KMS-11 (cell line): ENCODE measurements around the gene CFAP221.

Experiments
- H2AFZ ChIP-seq: fragments of 200-600 bp; sonication (generic); 2 replicates; pipeline ENCODE4 v1.6.1; 2016; ENCODE audit warnings: antibody characterized with exemption, mixed run types, low read depth
- H3K27ac ChIP-seq: fragments of 200-600 bp; sonication (generic); 2 replicates; pipeline ENCODE4 v1.6.1; 2016; ENCODE audit warnings: mild to moderate bottlenecking, mixed run types
- H3K27me3 ChIP-seq: fragments of 200-600 bp; sonication (generic); 2 replicates; pipeline ENCODE4 v1.6.1; 2017; ENCODE audit warnings: mild to moderate bottlenecking, low read depth, mixed run types, moderate library complexity; ENCODE audit not compliant: insufficient read depth
- H3K36me3 ChIP-seq: fragments of 200-600 bp; sonication (generic); 2 replicates; pipeline ENCODE4 v1.6.1; 2017; ENCODE audit warnings: mild to moderate bottlenecking, mixed run types; ENCODE audit not compliant: insufficient read depth
- H3K4me1 ChIP-seq: fragments of 200-600 bp; sonication (generic); 2 replicates; pipeline ENCODE4 v1.6.1; 2016; ENCODE audit warnings: mild to moderate bottlenecking, low read depth, mixed run types; ENCODE audit not compliant: poor library complexity, severe bottlenecking
- H3K4me2 ChIP-seq: fragments of 200-600 bp; sonication (generic); 2 replicates; pipeline ENCODE4 v1.7.0; 2016; ENCODE audit warnings: mild to moderate bottlenecking, mixed run types
- H3K4me3 ChIP-seq: fragments of 200-600 bp; sonication (generic); IDR thresholded peaks from 2 replicates; pipeline ENCODE4 v1.6.1; 2017; ENCODE audit warnings: low read depth, low read length, mixed read lengths; ENCODE audit not compliant: insufficient read depth
- H3K79me2 ChIP-seq: fragments of 200-600 bp; sonication (generic); 2 replicates; pipeline ENCODE4 v1.6.1; 2016; ENCODE audit warnings: low read depth, mixed run types; ENCODE audit not compliant: insufficient read depth
- H3K9ac ChIP-seq: fragments of 200-600 bp; sonication (generic); 2 replicates; pipeline ENCODE4 v1.6.1; 2016; ENCODE audit warnings: mild to moderate bottlenecking, mixed run types
- H4K20me1 ChIP-seq: fragments of 200-600 bp; sonication (generic); 2 replicates; pipeline ENCODE4 v1.6.1; 2016; ENCODE audit warnings: mild to moderate bottlenecking, mixed run types; ENCODE audit not compliant: insufficient read depth
- TF ChIP-seq, protein P1 (sequence below): fragments of 200-600 bp; sonication (generic); conservative IDR thresholded peaks from 2 replicates; pipeline ENCODE4 v1.6.1; 2017; ENCODE audit warnings: low read depth, mild to moderate bottlenecking, antibody characterized with exemption, low read length, moderate library complexity, mixed read lengths

The CFAP221 gene

GRCh38 chr2:119525614-119526013, 18.6 kb upstream of the CFAP221 start:
- Histone ChIP-seq H3K4me3 (no peak overlapping the region), H4K20me1 (no peaks in the 10 kb centered on the region), H2AFZ (no peak overlapping the region), H3K27ac (no peak overlapping the region), H3K9ac (no peak overlapping the region), H3K79me2 (no peaks in the 10 kb centered on the region), H3K36me3 (no peaks in the 10 kb centered on the region), H3K4me1 (no peaks in the 10 kb centered on the region), H3K4me2 (no peak overlapping the region), H3K27me3 (no peaks in the 10 kb centered on the region)
- TF ChIP-seq, protein P1, sequence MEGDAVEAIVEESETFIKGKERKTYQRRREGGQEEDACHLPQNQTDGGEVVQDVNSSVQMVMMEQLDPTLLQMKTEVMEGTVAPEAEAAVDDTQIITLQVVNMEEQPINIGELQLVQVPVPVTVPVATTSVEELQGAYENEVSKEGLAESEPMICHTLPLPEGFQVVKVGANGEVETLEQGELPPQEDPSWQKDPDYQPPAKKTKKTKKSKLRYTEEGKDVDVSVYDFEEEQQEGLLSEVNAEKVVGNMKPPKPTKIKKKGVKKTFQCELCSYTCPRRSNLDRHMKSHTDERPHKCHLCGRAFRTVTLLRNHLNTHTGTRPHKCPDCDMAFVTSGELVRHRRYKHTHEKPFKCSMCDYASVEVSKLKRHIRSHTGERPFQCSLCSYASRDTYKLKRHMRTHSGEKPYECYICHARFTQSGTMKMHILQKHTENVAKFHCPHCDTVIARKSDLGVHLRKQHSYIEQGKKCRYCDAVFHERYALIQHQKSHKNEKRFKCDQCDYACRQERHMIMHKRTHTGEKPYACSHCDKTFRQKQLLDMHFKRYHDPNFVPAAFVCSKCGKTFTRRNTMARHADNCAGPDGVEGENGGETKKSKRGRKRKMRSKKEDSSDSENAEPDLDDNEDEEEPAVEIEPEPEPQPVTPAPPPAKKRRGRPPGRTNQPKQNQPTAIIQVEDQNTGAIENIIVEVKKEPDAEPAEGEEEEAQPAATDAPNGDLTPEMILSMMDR, result no peak

DNA sequence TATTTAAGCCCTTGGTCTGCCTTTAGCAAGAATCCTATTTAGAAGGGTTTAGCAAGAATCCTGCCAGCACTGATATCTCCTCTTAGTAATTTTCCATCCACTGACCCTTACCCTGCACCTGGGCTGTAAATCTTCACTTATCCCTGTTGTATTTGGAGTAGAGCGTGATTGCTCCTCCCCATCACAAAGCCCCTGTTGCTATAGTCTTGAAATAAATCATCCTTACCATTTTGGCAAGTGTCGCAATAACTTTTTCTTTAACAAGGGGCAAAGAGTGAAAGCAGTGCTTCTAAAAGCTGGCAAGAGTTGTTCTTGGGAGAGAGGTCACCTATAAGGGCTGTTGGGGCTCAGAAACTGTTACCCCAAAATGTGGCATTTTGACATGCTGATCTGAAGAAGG, 16.2 kb upstream of the CFAP221 start:
- H2AFZ ChIP-seq, result no peak overlapping the region
- TF ChIP-seq, protein P1, result no peak
- H3K4me3 ChIP-seq, result no peak overlapping the region
- H3K36me3 ChIP-seq, result no peaks in the 10 kb centered on the region
- H3K9ac ChIP-seq, result no peak overlapping the region
- H3K27ac ChIP-seq, result no peak overlapping the region
- H3K4me1 ChIP-seq, result no peaks in the 10 kb centered on the region
- no peaks in the 10 kb centered on the region for H3K79me2 ChIP-seq
- no peaks in the 10 kb centered on the region for H3K27me3 ChIP-seq
- H3K4me2 ChIP-seq, result no peak overlapping the region
- H4K20me1 ChIP-seq, result no peaks in the 10 kb centered on the region

GRCh38 chr2:119531292-119531691, 13.0 kb upstream of the CFAP221 start:
- Histone ChIP-seq H3K9ac (no peak overlapping the region), H3K4me1 (peaks cover 4% of the 10 kb centered on the region), H3K36me3 (no peaks in the 10 kb centered on the region), H3K27ac (no peak overlapping the region), H3K4me2 (no peak overlapping the region), H3K27me3 (no peaks in the 10 kb centered on the region), H3K79me2 (no peaks in the 10 kb centered on the region), H3K4me3 (no peak overlapping the region), H2AFZ (no peak overlapping the region), H4K20me1 (no peaks in the 10 kb centered on the region)
- TF ChIP-seq, protein P1, result no peak

DNA sequence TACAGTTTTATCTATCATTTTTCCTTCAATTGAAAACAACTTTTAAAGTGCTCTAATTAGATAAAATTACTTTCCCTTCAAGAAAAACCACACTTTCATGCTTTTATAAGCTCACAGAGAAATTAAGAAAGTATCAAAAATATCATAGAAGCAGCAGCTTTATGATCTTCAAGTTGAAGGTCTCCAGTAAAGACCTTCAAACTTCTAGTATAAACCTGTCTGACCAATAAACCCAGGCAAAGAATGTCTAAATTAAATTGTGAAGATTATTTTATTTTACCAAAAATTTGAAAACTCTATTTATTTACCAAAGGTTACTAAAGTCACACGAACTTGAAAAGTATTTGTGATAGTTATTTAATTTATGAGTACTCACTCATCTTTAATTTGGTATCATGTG, 10.7 kb upstream of the CFAP221 start:
- Histone ChIP-seq H3K4me2 (no peak overlapping the region), H3K9ac (no peak overlapping the region), H4K20me1 (no peaks in the 10 kb centered on the region), H2AFZ (no peak overlapping the region), H3K36me3 (no peaks in the 10 kb centered on the region), H3K79me2 (no peaks in the 10 kb centered on the region), H3K27me3 (no peaks in the 10 kb centered on the region), H3K27ac (no peak overlapping the region), H3K4me1 (peaks cover 23% of the 10 kb centered on the region), H3K4me3 (no peak overlapping the region)
- TF ChIP-seq, protein P1, result no peak
